OCI-LY3 (cell line): ENCODE data around the gene PCSK5.

Experiments
- CTCF ChIP-seq: fragments of 200-600, 300-600 bp; sonication (generic); IDR thresholded peaks from 2 replicates; pipeline ENCODE4 v1.5.1; 2014; ENCODE audit warnings: antibody characterized with exemption, low read length, low read depth
- EZH2phosphoT487 ChIP-seq: fragments of 200-600 bp; shearing (Covaris generic); IDR thresholded peaks from 2 replicates; pipeline ENCODE4 v1.6.1; 2018; ENCODE audit warnings: antibody characterized with exemption, mixed run types, low read depth

GRCh38 chr9:76162086-76162730 is 271.7 kb downstream of the PCSK5 start:
- no peak for TF ChIP-seq CTCF
- TF ChIP-seq EZH2phosphoT487: no peak
